G401 (cell line): ENCODE results near the gene CYP27A1. TPM values are rescaled to one million over a fixed set of nuclear protein-coding genes. Genes with fewer than 3 reads are reported as not detected.
"Not testable (repeated sequence)": the region's sequence is repeated elsewhere in the genome, so short reads cannot be mapped to it uniquely, and the experiment has no call there.

ENCODE experiments used
- DNase-seq: peaks from one replicate; pipeline ENCODE4 v3.0.0-alpha.2; 2015; ENCODE audit warnings: low spot score
- in situ Hi-C: cut with HindIII; loops from 2 replicates; pipeline ENCODE4 v1.10.0; 2016; ENCODE audit warnings: low sequenced_read_pairs, mixed read lengths
- total RNA-seq: library from RNA; depleted of rRNA; stranded (reverse); fragments of >200 nt; shearing (Covaris generic); gene quantifications from 2 replicates; pipeline ENCODE4 v1.2.3, GENCODE V29; 2014

CYP27A1 gene
- total RNA-seq, 1 experiment from 2014 or later: not detected

- in situ Hi-C loops: no loop called here
Observed at GRCh38 chr2:218756599-218757377, 25.2 kb upstream of the CYP27A1 start.

GRCh38 chr2:218761795-218762194 is 20.2 kb upstream of the CYP27A1 start:
- no peak for DNase-seq
- in situ Hi-C loops: no loop called here

More at GRCh38 chr2:218756599-218757377, 25.2 kb upstream of the CYP27A1 start:
- no peak for DNase-seq

- in situ Hi-C loops, DNase-seq: not testable (repeated sequence)
Observed at GRCh38 chr2:218772759-218773158, 9.2 kb upstream of the CYP27A1 start.

GRCh38 chr2:218773881-218774280 is 8.1 kb upstream of the CYP27A1 start:
- DNase-seq: no peak
- in situ Hi-C loops: no loop called here

DNA sequence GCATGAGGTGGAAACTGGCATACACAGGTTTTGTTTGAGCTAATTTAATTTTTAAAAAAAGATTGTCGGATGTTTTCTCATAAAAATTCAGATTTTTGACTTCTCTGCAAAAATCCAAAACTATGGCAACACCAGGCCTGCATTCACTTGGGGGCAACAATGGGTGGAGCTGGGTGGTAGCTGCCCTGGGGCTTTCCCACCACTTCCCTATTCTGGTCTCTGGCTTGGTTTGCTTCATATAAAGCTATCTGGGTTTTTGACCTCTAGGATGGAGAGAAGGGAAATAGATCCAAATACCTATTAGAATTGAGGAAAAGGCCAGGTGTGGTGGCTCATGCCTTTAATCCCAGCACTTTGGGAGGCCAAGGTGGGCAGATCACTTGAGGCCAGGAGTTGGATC is 5.5 kb upstream of the CYP27A1 start:
- DNase-seq: no peak
- in situ Hi-C loops: no loop called here

- DNase-seq: no peak
- in situ Hi-C loops: no loop called here
Observed at GRCh38 chr2:218777276-218777990, 4.5 kb upstream of the CYP27A1 start.

- in situ Hi-C loops: no loop called here
- no peak for DNase-seq
Observed at GRCh38 chr2:218780046-218780445, 1.9 kb upstream of the CYP27A1 start.

DNA sequence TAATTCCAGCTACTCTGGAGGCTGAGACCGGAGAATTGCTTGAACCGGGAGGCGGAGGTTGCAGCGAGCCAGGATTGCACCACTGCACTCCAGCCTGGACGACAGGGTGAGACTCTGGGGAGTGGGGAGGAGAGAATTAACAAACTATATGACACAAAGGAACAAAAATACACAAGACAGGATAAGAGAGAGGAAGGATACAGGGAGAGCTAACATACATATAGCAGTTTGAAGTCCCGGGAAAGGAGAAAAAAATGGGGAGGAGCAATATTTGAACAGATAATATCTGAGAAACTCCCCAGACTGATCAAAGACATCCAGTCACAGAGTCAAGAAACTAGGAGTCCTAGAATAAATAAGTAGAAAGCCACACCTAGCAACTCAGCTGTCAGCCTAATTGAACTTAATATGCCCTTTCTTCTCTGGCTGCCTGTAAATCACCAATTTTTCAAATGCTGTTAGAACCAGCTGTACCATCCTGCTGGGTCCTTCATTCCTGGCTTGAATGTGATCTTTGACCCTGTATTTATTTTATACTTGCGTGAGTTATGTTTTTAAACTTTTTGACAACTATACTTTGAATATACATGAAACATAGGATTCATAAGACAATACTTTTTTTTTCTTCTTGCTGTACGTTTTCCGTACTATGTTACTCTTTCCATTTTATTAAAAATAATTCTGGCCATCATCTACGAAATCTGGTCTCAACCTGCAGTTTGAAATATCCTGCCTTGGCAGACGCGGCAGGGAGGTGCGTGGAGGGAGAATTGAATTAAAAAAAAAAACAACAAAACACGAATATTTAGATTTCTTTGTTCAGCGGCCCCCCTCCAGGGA is 876 bp upstream of the CYP27A1 start:
- DNase-seq: no peak
- in situ Hi-C loops: no loop called here

DNA sequence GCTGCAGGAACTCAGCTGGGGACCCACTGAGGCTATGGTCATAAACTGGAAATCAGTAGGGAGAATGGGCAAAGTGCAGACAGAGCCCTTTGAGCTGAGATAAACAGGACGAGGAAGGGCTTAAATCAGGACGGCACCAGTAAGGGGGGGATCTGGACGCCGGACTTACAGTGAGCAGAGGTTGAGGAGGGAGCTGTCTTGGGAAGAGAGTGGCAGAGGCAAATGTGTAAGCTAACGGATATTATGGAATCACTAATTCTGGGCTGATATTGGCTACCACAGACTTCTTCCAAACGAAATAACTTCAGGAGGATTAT is 539 bp downstream of the CYP27A1 start:
- DNase-seq: no peak
- in situ Hi-C loops: no loop called here

DNA sequence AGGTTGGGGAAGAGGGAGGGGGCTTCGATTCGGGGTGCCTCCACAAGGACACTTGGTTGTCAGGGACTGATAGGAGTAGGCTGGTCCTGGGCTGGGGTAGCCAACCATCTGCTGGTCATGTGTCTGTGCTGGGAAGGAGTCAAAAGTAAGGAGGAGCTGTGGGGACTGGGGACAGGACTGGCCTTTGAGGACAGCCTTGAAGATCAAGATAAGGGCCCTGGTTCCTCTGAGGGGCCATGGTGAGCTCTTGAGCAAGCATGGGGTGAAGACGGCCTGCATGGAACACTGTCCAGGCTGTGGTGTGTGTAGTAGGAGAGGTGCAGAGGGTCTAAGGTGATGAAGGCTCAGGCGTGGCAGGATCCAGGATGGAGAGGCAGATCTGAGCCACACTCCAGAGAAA is 1.7 kb downstream of the CYP27A1 start:
- in situ Hi-C loops: no loop called here
- DNase-seq: no peak

GRCh38 chr2:218785103-218785502 is 3.2 kb downstream of the CYP27A1 start:
- in situ Hi-C loops: no loop called here
- DNase-seq: no peak

- DNase-seq: no peak
- in situ Hi-C loops: no loop called here
Observed at GRCh38 chr2:218786133-218786532, 4.2 kb downstream of the CYP27A1 start.

DNA sequence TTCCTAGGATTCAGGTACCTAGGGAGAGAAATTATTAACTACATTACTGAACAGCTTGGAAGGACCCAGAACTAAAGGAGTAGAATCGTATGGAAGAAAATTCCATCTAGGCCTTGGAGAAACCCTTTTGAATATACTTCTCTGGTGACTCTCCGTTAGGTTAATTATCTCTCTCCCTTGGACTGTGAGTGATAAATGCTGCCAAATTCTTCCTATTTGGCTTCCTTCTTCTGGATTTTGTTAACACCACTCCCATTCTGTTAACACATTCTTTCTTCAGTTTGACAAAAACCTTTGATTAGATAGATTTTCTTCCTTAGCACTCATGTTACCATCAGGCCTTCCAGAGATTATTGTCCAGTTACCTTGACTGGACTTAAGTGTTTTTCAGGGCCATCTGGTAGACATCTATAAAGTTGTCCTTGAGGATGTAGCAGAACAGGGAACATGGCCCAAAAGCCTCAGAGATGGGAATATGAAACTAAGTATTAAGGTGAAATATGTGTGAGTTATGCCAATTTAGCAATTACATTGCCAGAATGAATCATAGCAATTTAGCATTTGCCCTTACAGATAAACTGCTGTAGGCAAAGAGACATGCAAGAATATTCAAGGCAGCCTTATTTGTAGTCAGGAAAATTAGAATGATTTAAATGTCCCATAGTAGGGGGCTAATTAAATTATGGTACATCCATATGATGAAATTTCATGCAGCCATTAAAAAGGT is 6.7 kb downstream of the CYP27A1 start:
- no peak for DNase-seq
- in situ Hi-C loops: no loop called here

DNA sequence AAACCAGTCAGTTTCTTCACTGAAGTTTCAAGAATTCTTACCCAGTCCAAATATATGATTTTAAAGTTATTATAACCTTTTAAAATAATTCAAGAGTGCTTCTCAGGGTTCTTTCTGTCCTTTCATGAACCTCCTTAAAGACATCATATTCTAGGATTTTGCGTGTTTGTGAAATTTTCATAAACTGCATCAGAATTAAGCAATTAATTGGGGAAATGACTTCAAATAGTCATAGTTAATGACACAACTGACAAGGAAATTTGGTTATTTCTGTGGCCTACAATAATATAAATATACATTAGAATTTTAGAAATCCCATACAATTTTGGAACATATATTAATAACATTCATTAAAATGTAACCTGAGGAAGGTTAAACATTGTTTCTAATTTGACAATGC is 10.5 kb downstream of the CYP27A1 start:
- in situ Hi-C loops: no loop called here
- no peak for DNase-seq

DNA sequence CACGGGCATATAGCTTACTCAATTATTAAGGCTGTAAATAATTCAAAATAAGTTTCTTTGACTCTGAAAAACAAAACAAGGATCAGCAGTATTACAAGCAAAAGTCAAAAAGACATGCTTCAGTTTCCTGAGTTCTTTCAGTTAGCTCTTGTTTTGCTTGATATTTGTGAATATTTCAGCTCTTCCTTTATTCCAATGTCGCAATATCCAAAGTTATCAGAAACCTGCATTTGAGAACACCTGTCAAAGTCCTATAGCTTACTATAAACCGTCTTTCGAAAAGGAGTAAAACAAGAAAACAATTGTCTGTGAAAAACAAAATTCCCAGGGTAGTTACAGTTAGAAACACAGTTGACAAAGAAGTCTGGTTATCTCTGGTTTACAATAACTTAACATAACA is 14.7 kb downstream of the CYP27A1 start:
- no peak for DNase-seq
- in situ Hi-C loops: no loop called here

DNA sequence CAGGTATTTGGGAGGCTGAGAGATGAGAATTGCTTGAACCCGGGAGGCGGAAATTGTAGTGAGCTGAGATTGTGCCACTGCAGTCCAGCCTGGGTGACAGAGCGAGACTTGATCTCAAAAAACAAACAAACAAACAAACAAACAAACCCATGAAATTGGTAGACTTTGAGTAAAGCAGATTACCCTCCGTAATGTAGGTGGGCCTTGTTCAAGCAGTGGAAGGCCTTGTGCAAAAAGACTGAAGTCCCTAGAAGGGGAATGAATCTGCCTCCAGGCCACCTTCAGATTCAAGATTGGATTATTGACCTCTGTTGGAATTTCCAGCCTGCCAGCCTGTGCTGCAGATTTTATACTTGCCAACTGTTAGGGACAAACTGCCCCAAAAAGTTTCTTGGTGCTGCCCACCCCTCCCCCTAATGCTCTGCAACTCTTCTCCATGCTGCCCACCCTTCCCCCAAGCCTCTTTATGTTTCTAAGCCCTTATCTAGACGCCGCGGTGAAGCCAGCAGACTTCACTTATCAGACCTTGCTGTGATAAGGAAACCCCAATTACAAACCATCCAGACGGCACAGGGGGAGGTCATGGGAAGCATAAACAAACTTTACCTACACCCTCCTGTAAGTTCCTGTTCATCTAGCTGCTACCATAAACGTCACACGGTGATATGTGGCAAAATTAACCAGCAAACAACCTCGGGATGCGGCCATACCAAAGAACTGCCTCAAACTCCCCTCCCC is 17.0 kb downstream of the CYP27A1 start:
- in situ Hi-C loops: no loop called here
- DNase-seq: no peak

DNA sequence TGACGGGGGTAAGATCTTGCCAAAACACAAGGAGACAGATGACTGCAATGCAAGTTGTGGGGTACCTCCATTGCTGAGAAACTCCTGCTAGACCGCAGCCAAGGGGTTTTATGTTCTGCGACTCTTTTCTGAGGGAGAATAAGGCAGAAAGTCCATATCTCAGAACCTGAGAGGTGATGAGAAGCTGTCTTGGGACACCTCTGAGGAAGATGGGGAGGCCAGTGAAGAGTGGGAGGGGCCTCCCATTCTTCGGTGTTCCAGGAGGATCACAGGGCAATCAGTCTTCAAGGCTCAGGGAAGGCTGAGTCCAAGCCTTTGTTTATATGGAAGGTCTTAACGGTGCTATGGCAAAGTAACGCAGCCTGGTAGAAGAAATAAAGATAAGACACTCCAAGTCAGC is 18.0 kb downstream of the CYP27A1 start:
- in situ Hi-C loops: no loop called here
- no peak for DNase-seq

- in situ Hi-C loops: no loop called here
- no peak for DNase-seq
Observed at GRCh38 chr2:218802386-218802994, 20.5 kb downstream of the CYP27A1 start.
